ENCODE data around the gene FURIN.
A peak's percentile ranks its signal among the peaks of the same experiment; 100 is the strongest.
"Not testable (repeated sequence)": the region's sequence is repeated elsewhere in the genome, so short reads cannot be mapped to it uniquely, and the experiment has no call there.

The FURIN gene

DNA sequence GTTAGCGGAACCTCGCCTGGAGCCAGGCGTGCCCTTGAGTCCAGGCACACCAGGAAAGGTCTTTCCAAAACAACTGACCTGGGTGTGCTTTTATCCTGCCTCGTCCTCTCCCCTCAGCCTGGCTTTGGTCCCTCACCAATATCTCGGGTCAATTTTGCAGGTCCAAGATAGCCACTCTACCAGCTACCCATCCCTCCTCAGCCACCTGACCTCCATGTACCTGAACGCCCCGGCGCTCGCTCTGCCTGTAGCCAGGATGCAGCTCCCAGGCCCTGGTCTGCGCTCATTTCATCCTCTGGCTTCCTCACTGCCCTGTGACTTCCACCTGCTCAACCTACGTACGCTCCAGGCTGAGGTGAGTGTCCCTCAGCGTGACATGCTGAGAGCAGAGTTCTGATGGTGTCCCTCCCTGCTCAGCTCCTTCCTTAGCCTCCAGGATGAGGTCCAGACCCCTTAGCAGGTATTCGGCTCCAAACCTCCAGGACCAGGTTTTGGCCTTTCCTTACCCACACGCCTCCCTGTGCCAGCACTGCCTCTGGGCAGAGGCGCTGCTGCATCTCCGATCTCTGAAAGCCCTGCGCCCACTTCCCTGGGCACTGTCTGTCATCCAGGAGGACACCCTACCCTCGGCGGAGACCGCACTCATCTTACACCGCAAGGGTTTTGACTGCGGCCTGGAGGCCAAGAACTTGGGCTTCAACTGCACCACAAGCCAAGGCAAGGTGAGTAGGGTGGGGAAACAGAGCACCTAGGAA, 49.8 kb downstream of the FURIN start:
- DNase-seq: no peak

DNA sequence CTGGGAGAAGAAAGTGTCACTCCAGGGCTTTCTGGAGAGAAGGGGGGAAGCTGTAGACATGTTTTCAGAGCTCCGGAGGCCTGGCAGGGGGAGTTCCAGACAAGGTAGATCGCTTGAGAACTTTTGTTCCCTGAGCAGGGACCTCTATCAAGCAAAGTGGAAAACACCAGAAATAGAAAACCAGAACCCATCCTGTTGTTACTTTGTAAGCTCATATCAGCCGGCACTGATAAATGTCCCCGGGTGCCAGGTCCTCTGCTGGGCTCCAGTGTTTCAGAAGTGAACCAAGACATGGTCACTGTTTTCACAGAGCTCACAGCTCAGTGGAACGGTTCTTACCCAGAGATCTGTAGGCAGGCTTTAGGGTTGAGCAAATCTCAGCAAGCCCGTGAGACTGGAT, 50.4 kb downstream of the FURIN start:
- DNase-seq: no peak

DNA sequence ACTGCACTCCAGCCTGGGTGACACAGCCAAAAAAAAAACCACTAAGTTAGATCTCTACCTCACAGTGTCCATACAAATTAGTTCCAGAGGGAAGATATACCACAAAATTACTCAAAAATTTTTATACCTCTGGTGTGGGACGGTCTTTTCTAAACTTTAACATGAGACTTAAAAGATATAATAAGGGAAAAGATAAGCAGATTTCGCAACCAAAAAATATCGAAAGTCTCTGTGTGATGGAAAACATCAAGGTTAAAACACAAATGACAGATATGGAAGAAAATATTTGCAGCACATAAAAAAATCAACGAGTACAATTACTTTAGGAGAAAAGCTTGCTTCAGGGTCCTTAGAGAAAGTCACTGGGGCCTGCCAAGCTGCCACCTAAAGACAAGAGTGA, 53.5 kb downstream of the FURIN start:
- DNase-seq: no peak

DNA sequence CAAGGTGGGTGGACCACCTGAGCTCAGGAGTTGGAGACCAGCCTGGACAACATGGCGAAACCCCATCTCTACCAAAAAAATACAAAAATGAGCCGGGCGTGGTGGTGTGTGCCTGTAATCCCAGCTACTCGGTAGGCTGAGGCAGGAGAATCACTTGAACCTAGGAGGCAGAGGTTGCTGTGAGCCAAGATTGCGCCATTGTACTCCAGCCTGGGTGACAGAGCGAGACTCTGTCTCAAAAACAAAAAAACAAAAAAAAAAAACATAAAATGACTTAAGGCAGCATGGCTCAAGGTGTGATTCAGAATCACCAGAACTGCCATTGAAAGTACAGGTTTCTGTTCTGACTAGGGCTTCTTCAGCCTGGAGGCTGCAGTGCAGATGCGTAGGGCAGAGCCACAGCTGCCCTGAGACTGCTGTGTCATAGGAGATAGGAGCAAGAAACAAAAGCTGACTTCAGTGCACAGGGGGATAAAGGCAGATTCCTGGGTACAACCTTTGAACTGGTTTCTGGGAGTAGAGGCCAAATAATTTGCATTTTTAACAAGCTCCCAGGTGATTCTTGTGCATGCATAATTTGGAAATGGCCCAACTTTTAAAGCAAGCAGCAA, 54.4 kb downstream of the FURIN start:
- not testable (repeated sequence) for DNase-seq

DNA sequence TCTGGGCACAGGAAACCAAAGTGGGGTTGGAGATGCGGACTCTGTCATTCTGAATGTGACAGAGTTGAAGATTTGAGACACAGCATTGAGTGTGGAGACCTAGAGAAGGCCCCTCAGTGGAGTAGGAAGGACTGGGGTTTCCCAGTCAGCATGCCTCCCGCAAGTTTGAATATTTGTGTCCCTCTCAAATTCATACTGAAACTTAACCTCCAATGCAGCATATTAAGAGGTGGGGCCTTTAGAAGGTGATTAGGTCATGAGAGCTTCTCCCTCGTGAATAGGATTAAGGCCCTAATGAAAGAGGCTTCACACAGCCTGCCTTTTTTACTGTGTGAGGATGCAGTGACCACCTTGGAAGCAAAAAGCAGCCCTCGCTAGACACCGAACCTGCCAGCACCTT, 56.0 kb downstream of the FURIN start:
- DNase-seq: no peak

DNA sequence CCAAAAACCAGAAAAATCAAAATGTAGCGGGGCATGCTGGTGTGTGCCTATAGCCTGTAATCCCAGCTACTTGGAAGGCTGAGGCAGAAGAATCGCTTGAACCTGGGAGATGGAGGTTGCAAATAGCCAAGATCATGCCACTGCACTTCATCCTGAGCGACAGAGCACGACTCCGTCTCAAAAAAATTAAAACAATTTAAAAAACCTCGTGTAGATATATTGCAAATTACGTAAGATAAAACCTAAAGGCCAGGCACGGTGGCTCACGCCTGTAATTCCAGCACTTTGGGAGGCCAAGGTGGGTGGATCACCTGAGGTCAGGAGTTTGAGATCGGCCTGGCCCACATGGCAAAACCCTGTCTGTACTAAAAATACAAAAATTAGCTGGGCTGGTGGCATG, 58.4 kb downstream of the FURIN start:
- not testable (repeated sequence) for DNase-seq

DNA sequence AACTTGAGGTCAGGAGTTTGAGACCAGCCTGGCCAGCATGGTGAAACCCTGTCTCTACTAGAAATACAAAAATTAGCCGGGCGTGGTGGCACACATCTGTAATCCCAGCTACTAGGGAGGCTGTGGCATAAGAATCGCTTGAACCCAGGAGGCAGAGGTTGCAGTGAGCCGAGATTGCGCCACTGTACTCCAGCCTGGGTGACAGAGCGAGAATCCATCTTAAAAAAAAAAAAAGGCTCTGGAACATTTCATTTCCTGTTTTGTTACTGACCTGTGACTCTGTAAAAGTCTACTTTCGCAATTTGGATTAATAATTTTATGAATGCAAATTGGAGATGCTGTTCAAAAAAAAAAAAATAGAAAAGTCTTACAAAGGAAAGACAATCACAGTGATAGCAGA, 59.7 kb downstream of the FURIN start:
- DNase-seq: not testable (repeated sequence)

DNA sequence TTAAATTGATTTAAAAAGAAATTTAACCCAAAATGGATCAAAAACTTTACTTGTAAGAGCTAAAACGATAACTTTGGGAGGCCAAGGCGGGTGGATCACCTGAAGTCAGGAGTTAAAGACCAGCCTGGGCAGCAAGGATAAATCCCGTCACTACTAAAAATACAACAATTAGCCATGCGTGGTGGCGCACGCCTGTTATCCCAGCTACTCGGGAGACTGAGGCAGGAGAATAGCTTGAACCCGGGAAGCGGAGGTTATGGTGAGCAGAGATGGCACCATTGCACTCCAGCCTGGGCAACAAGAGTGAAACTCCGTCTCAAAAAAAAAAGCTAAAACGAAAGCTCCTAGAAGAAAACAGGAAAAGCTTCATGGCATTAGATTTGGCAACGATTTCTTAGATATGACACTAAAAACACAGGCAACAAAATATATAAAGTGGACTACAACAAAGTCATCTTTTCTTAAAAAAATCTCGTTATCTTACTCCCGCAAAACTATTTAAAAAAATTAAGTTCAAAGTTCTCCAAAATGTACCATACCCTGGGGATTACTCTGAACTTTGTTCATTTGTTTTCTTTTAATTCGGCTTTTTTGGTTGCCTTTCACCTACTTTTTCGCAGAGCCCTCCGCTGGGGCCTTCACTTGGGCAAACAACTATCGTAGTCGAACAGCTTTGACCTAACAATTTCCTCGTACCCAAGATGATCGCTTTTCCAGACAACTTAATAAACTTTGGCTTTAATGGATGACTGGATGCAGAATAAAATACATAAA, 61.0 kb downstream of the FURIN start:
- no peak for DNase-seq

DNA sequence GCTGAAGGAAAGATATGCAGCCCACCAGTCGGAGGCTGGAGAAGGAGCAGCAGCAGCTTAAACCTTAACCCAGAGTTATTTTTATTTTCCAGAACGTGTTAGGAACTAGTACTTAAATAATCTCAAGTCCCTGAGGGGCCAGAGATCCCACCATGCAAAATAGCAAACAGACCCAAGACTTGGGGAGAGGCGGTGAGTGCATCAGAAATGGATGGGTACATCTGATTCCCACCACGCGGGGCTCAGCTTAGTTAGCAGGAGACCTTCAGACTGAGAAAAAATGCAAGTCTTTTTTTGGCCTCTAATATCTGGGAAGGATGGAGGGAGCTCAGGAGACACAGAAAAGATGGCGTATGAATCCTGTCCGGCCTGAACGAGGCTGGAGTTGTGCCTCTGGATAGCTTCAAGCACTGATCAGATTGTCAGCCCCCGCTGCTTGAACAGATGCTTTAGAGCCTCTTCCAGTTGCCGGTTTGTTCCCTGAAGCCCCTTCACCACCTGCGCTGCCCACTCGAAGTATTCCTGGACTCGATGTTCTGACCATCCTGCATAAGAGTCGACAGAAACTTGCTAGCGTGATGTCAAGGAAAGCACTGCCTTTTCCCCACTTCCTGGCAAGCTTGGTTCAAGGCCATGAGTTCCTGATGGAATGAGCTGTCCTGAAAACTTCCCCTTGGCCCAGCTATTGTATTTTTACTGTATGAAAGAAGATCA, 62.6 kb downstream of the FURIN start:
- DNase-seq: no peak

DNA sequence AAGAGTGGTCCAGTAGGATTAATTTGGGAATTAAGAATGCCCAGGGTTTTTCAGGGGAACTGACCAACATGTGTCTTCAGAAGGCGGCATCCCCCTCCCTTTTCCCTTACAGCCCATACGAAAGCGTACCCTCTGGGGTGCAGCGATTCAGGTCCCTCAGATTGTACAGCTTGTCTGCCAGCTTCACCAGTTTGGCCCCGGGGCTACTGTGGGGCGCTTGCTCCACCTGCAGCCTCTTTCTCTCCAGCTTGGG, 63.1 kb downstream of the FURIN start:
- DNase-seq: no peak

DNA sequence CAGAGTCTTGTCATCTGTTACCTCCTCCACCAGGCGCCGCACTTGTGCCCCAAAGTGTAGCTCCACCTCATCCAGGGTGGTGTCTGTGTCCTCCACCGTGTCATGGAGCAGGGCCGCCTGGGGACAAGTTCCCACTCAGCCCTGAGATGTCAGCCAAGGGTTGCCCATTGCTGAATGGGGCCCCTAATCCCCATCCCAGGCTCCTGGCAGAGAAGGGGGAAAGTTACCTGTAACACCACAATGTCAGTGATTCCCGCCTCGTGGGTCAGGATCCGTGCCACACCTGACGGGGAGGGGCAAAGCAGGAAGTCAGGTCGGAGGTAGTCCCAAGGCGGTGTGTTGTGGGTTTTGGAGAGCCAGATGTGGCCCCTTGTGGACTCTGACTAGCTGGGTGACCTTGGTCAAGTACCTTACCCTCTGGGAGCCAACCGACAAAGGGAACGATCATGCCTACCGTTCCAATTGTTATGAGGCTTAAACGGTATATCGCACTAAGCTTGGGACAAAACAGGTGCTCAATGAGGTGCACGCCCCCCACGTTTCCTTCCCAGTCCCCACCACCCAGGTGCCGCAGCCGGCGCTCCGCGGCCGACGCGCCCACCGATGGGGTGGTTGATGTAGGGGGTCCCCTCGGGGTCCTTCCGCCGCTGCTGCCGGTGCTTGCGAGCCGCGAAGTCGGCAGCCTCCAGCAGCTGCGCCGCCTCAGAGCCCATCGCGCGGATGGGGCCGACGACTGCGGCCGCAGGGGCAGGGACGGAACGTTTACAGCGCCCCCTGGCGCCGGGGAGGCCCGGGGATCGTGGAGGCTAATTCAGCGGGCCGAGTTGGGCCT, 63.7 kb downstream of the FURIN start, which contains the start of gene HDDC3:
TSS of gene HDDC3 (minus strand) at position 722 of the 832 bp plus-strand sequence. CDS start at position 713, 9 bp downstream.
- DNase-seq: peak; percentile 90

DNA sequence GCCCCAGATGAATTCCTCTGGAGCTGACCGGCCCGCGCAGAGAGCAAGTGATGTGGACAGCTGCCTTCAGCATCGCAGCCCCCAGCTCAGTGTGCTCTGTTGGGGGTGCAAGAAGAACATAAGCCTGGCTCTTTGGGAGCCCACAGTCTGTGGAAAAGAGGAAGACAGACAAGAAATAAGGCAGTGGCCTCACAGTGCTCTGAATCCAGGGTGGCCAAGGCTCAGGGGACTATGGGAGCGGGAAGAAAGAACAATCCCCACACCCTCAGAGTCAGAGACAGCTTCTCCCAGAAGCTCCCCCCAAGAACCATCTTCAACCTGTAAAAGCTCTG, 64.2 kb downstream of the FURIN start:
- DNase-seq: no peak

Measured in CD4-positive, alpha-beta T cell treated with Interleukin-21 for 1 hour (primary cell).